ENCODE results near the gene POLA2. TPM values are rescaled to one million over a fixed set of nuclear protein-coding genes. Genes with fewer than 3 reads are reported as not detected.

Gene POLA2
- total RNA-seq, 1 donor from 2014 or later, result 43.4 TPM

- intact Hi-C loops (cut with micrococcal nuclease), result no loop called here
- ATAC-seq (ENCODE audit: low read depth) (no peak), DNase-seq (no peak)
- ChIA-PET CTCF (no interaction called here), POLR2A (interaction anchor here (0.6 kb wide), 1 partner anchor 59 kb away, joined by 6 read pairs; no protein-coding TSS in a partner anchor)
- H3K27me3 Mint-ChIP-seq, result no peaks in the 10 kb centered on the region
- H3K9me3 Mint-ChIP-seq, result no peaks in the 10 kb centered on the region
- TF ChIP-seq, protein P1, sequence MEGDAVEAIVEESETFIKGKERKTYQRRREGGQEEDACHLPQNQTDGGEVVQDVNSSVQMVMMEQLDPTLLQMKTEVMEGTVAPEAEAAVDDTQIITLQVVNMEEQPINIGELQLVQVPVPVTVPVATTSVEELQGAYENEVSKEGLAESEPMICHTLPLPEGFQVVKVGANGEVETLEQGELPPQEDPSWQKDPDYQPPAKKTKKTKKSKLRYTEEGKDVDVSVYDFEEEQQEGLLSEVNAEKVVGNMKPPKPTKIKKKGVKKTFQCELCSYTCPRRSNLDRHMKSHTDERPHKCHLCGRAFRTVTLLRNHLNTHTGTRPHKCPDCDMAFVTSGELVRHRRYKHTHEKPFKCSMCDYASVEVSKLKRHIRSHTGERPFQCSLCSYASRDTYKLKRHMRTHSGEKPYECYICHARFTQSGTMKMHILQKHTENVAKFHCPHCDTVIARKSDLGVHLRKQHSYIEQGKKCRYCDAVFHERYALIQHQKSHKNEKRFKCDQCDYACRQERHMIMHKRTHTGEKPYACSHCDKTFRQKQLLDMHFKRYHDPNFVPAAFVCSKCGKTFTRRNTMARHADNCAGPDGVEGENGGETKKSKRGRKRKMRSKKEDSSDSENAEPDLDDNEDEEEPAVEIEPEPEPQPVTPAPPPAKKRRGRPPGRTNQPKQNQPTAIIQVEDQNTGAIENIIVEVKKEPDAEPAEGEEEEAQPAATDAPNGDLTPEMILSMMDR (IDR thresholded peaks at IDR 0.05), result no peak
- H3K4me1 Mint-ChIP-seq, result peaks cover 20% of the 10 kb centered on the region
- no peak overlapping the region for H3K4me3 Mint-ChIP-seq
- H3K36me3 Mint-ChIP-seq (ENCODE audit: low read depth), result peaks cover 68% of the 10 kb centered on the region
- no peak overlapping the region for H3K27ac Mint-ChIP-seq
Measured at GRCh38 chr11:65340226-65340625, 78.5 kb downstream of the POLA2 start.

GRCh38 chr11:65341856-65342255 lies 80.1 kb downstream of the POLA2 start:
- CTCF ChIA-PET, result interaction anchor here (0.6 kb wide), 1 partner anchor 23 kb away, joined by 3 read pairs; no protein-coding TSS in a partner anchor
- POLR2A ChIA-PET, result interaction anchor here (1.3 kb wide), 1 partner anchor 8 kb away, joined by 4 read pairs; the partner anchor contains the start of gene DPF2
- Mint-ChIP-seq H3K27ac (no peak overlapping the region), H3K9me3 (no peaks in the 10 kb centered on the region), H3K4me1 (peaks cover 12% of the 10 kb centered on the region), H3K27me3 (no peaks in the 10 kb centered on the region), H3K36me3 (ENCODE audit: low read depth) (peaks cover 81% of the 10 kb centered on the region), H3K4me3 (no peak overlapping the region)
- ATAC-seq (ENCODE audit: low read depth) (no peak), DNase-seq (no peak)
- TF ChIP-seq, protein P1 (IDR thresholded peaks at IDR 0.05), result no peak
- intact Hi-C loops (cut with micrococcal nuclease), result no loop called here

Other genes with a start within 250 kb of the POLA2 start
- gene ARL2, start 247.8 kb upstream of the POLA2 start, total RNA-seq, result 65.6 and 79.4 TPM in 2 replicates
- 17.3 and 19.3 TPM in 2 replicates for gene SNX15, start 234.5 kb upstream of the POLA2 start, total RNA-seq
- 3.8 and 5.4 TPM in 2 replicates for gene SAC3D1, start 220.8 kb upstream of the POLA2 start, total RNA-seq
- gene NAALADL1, start 203.4 kb upstream of the POLA2 start, total RNA-seq, result 11.3 and 13.4 TPM in 2 replicates
- gene CDCA5, start 177.9 kb upstream of the POLA2 start, total RNA-seq, result 2.6 and 3.4 TPM in 2 replicates
- 35.7 and 36.6 TPM in 2 replicates for gene ZFPL1, start 177.7 kb upstream of the POLA2 start, total RNA-seq
- 224 and 243 TPM in 2 replicates for gene VPS51, start 165.7 kb upstream of the POLA2 start, total RNA-seq
- gene TM7SF2, start 150.1 kb upstream of the POLA2 start, total RNA-seq, result 24.6 and 25.4 TPM in 2 replicates
- gene ZNHIT2, start 144.3 kb upstream of the POLA2 start, total RNA-seq, result 11.3 and 13.4 TPM in 2 replicates
- gene FAU, start 139.8 kb upstream of the POLA2 start, total RNA-seq, result 1,416 and 1,501 TPM in 2 replicates
- 60.0 and 62.4 TPM in 2 replicates for gene MRPL49, start 139.6 kb upstream of the POLA2 start, total RNA-seq
- gene SYVN1, start 127.4 kb upstream of the POLA2 start, total RNA-seq, result 232 and 238 TPM in 2 replicates
- not detected in 2 replicates for gene SPDYC, start 91.7 kb upstream of the POLA2 start, total RNA-seq
- 239 and 260 TPM in 2 replicates for gene CAPN1, start 80.0 kb upstream of the POLA2 start, total RNA-seq
- 0.18 and 0.83 TPM in 2 replicates for gene CDC42EP2, start 52.9 kb downstream of the POLA2 start, total RNA-seq
- gene DPF2, start 71.9 kb downstream of the POLA2 start, total RNA-seq, result 88.3 and 89.6 TPM in 2 replicates
- 1.4 and 1.6 TPM in 2 replicates for gene TIGD3, start 92.8 kb downstream of the POLA2 start, total RNA-seq
- gene SLC25A45, start 120.7 kb downstream of the POLA2 start, total RNA-seq, result 11.4 and 12.3 TPM in 2 replicates
- 68.6 and 70.6 TPM in 2 replicates for gene FRMD8, start 124.7 kb downstream of the POLA2 start, total RNA-seq
- gene NEAT1, start 160.8 kb downstream of the POLA2 start, total RNA-seq, result 578 and 699 TPM in 2 replicates
- gene MALAT1, start 237.1 kb downstream of the POLA2 start, total RNA-seq, result 12,540 and 18,961 TPM in 2 replicates

All from activated B cell treated with CpG ODN at 0.5 μM for 24 hours (primary cell).